HG03571 (cell line): ENCODE measurements around the gene TRHDE.
A peak's percentile ranks its signal among the peaks of the same experiment; 100 is the strongest.
"Not testable (repeated sequence)": the region's sequence is repeated elsewhere in the genome, so short reads cannot be mapped to it uniquely, and the experiment has no call there.

ENCODE experiments used
- ATAC-seq: cut with Tn5 transposase; IDR thresholded peaks from one replicate; pipeline ENCODE4 v1.9.1; 2021; ENCODE audit not compliant: unreplicated experiment

The TRHDE gene

GRCh38 chr12:72610854-72611358, 338.7 kb downstream of the TRHDE start:
- ATAC-seq: no peak

- ATAC-seq: no peak
These were observed 340.0 kb downstream of the TRHDE start for GRCh38 chr12:72612171-72612570.

- no peak for ATAC-seq
These were observed 346.6 kb downstream of the TRHDE start for GRCh38 chr12:72618764-72619163.

GRCh38 chr12:72622556-72622955, 350.4 kb downstream of the TRHDE start:
- peak; percentile 82 for ATAC-seq

GRCh38 chr12:72631926-72632685, 359.9 kb downstream of the TRHDE start:
- ATAC-seq: no peak

- ATAC-seq: no peak
These were observed 370.5 kb downstream of the TRHDE start for GRCh38 chr12:72642706-72643105.

GRCh38 chr12:72647139-72647538, 375.0 kb downstream of the TRHDE start:
- no peak for ATAC-seq

- ATAC-seq: no peak
These were observed 386.4 kb downstream of the TRHDE start for GRCh38 chr12:72658615-72659014.

GRCh38 chr12:72660174-72660573, 388.0 kb downstream of the TRHDE start:
- not testable (repeated sequence) for ATAC-seq

GRCh38 chr12:72673853-72674252, 401.7 kb downstream of the TRHDE start:
- ATAC-seq: peak; percentile 82

- no peak for ATAC-seq
These were observed 404.4 kb downstream of the TRHDE start for GRCh38 chr12:72676556-72676955.

- no peak for ATAC-seq
These were observed 405.0 kb downstream of the TRHDE start for GRCh38 chr12:72677139-72677538.

GRCh38 chr12:72677846-72678245, 405.7 kb downstream of the TRHDE start:
- no peak for ATAC-seq

GRCh38 chr12:72679147-72679757, 407.1 kb downstream of the TRHDE start:
- no peak for ATAC-seq

- no peak for ATAC-seq
These were observed 408.9 kb downstream of the TRHDE start for GRCh38 chr12:72681028-72681427.

GRCh38 chr12:72684491-72684890, 412.3 kb downstream of the TRHDE start:
- ATAC-seq: no peak

GRCh38 chr12:72692338-72692737, 420.2 kb downstream of the TRHDE start:
- ATAC-seq: no peak

GRCh38 chr12:72694193-72694592, 422.0 kb downstream of the TRHDE start:
- no peak for ATAC-seq

- no peak for ATAC-seq
These were observed 427.2 kb downstream of the TRHDE start for GRCh38 chr12:72699362-72699761.

- not testable (repeated sequence) for ATAC-seq
These were observed 439.9 kb downstream of the TRHDE start for GRCh38 chr12:72712025-72712424.

- no peak for ATAC-seq
These were observed 444.1 kb downstream of the TRHDE start for GRCh38 chr12:72716221-72716620.

GRCh38 chr12:72717036-72717435, 444.9 kb downstream of the TRHDE start:
- no peak for ATAC-seq
